Fibroblast of peridontal ligament (primary cell): ENCODE data around the gene DPM2.

Experiments
- DNase-seq: peaks from one replicate; pipeline ENCODE4 v3.0.0-alpha.2; 2010; ENCODE audit errors: extremely low read depth

Gene DPM2

GRCh38 chr9:127973169-127974000 lies 35.7 kb upstream of the DPM2 start:
- no peak for DNase-seq

- no peak for DNase-seq
These were observed 34.7 kb upstream of the DPM2 start for GRCh38 chr9:127972236-127972871.

DNA sequence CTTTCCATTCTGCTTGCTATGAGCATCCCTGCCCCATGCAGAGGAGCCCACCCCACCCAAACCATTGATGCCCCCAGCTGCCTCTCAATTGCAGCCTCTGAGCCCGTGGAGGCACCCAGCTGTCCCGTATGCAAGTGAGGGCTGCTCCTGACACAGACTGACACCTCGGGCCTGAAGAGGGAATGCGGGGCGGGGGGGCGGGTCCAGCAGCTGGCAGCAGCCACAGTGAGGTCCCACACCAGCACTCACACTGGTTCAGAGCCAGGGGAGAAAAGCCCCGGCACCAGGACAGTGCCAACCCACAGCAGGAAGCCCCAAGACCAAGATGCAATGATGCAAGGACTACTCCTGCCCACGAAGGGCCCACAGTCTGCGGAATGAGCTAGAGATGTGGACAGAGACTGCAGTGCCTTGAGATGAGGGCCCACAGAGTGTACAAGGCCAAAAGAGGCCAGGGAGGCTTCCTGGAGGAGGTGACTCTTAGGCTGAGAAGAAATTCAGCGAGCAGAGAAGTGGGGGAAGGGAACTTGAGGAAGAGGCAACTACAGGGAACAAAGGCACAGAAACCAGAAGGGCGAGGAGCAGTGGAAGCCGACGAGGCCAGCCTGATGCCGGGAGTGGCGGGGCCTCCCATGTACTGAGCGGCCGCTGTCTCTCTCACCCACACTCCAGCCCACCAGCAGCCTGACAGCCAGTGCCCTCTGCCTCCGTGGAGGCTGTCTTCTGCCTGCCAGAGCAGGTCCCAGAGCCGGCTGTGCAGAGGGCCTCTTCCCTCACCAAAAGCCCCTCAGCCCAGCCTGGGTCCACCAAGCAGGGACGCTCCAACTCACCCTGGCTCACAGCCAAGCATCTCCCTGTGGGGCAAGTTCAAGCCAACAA lies 33.9 kb upstream of the DPM2 start:
- DNase-seq = no peak

DNA sequence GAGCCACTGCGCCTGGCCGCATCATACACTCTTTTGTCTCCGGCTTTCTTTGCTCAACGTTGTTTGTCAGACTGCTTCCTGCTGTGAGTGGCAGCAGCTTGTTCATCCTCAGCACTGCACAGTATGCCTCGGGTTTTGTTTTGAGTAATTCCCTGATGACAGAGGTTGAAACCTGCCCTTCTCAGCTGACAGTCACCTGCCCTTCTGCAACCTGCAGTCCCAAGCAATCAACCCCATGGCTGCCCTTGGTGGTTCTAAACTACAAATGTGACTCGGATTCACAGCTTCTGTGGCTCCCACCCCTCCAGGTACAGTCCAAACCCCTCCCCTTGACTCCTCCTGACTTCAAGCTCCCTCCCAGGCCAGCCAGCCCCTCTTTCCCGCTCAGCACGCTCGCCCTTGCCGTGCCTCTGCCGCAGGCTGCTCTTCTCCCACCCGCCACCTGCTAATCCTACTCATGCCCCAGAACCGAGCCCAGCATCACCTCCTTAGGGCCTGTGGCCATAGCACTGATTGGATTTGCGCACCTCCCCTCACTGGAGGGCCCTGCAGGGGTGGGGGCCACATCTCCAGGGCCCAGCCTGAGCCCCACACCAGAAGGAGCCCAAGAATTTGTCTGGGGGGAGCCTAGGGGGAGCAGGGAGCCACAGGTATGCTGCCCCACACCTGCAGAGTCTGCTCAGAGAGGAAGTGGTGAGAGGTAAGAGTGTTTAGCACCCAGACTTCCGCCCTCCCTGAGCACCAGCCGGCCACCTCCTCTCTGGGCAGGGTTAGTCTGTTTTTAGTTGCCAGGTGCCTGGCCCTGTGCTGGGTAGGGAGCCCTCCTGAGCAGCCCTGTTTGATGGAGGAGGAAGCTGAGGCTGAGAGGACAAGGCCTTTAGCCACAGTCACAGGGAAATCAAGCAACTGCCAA lies 33.0 kb upstream of the DPM2 start:
- DNase-seq = no peak

- DNase-seq = peak; percentile 90
These were observed 31.2 kb upstream of the DPM2 start for GRCh38 chr9:127968700-127969383.

GRCh38 chr9:127968042-127968441 lies 30.4 kb upstream of the DPM2 start:
- no peak for DNase-seq

GRCh38 chr9:127967151-127967809 lies 29.6 kb upstream of the DPM2 start:
- no peak for DNase-seq

- DNase-seq = no peak
These were observed 28.9 kb upstream of the DPM2 start for GRCh38 chr9:127966416-127967150.

- no peak for DNase-seq
These were observed 28.3 kb upstream of the DPM2 start for GRCh38 chr9:127965953-127966352.

- DNase-seq = no peak
These were observed 25.9 kb upstream of the DPM2 start for GRCh38 chr9:127963359-127964064.

- DNase-seq = no peak
These were observed 25.3 kb upstream of the DPM2 start for GRCh38 chr9:127963041-127963358.

DNA sequence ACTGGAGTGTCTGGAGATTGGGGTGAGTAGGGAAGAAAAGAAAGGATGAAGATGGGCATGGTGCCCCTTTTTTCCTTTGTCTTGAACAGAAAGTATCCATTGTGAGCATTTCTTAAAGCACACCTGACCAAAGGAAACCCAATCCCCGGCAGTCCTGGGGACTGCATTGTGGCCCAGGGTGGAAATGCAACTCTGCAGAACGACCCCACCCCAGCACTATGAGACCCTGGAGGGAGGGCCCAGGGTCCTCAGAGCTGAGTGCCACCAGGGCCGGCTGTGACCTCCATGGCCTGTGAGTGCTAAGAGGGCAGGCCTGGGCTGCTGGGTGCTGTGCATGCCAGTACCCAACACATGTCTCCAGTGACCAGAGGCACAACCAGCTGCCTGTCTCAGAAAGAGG lies 24.6 kb upstream of the DPM2 start:
- no peak for DNase-seq

- DNase-seq = no peak
These were observed 24.0 kb upstream of the DPM2 start for GRCh38 chr9:127961613-127962155.

DNA sequence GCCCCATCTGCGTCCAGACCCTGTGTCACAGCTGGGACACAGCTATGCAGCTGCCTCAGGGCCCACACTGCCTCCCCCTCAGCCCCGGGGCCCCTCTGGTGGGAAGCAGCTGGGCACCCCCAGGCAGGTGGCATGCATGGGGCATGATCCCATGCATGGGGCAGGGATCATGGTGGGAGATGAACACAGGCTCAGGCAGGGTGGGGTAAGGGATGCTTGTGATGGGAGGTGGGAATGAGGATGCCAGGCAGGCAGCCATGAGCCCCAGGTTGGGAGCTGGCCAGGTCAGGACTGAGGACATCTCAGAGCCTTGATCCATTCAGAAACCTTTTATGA lies 23.5 kb upstream of the DPM2 start:
- no peak for DNase-seq

DNA sequence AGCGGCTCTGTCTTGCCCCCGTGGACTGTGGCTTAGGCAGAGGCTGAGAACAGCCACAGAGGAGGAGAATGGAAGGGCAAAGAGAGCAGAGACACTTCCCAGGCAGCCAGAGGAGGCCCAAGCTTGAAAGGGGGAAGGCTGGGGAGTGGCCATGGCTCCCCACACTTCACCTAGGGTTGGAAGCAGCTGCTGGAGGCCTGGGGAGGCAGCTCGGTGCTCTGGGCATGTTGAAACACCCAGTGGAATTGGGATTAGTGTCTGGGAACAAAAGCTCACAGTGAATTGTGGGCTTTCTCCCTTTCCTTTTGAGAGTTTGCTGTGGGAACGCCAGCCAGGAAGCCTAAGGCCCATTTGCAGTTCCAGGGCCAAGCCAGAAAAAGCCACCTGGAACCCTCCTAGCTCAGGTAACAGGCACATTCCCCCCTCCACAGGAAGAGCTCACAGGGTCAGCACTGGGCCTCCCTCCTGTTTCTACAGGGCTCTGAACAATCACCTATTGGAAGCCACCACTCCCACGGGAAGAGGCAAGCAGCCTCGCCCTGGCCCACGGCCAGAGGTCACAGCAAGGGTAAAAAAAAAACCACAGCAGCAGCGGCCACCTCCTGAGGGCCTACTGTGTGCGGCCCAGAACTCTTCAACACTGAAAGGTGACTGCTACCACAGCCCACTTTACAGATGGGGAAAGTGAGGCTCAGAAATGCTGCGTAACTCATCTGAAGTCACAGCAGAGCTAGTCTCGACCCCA lies 22.9 kb upstream of the DPM2 start:
- no peak for DNase-seq

DNA sequence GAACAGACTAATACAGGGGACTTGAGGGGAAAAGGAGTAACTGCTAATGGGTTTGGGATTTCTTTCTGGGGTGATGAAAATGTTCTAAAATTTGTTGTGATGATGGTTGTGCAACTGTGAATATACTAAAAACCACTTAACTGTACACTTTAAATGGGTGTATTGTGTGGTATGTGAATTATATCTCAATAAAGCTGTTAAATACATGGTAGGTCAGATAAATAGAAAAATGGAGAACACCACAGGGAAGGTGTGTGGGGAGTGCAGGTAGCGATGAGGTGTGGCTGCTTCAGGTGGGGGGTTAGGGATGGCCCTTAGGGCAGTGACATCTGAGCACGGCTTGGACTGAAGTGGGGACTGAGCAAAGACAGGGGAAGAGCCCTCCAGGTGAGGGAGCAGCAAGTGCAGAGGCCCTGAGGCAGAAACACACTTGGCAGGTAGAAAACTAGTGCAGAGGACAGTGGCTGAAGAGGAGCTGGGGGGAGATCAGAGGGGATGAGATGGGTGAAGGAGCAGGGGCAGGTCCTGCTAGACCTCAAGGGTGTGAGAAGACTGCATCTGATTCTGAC lies 22.3 kb upstream of the DPM2 start:
- no peak for DNase-seq

DNA sequence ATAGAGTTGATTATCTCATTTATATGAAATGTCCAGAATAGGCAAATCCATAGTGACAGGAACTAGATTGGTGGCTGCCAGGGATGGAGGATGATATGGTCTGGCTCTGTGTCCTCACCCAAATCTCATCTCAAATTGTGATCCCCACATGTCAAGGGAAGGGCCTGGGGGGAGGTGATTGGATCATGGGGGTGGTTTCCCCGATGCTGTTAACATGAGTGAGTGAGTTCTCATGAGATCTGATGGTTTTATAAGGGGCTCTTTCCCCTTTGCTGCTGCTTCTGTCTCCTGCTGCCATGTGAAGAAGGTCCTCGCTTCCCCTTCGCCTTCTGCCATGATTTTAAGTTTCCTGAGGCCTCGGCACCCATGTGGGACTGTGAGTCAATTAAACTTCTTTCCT lies 21.7 kb upstream of the DPM2 start:
- no peak for DNase-seq

DNA sequence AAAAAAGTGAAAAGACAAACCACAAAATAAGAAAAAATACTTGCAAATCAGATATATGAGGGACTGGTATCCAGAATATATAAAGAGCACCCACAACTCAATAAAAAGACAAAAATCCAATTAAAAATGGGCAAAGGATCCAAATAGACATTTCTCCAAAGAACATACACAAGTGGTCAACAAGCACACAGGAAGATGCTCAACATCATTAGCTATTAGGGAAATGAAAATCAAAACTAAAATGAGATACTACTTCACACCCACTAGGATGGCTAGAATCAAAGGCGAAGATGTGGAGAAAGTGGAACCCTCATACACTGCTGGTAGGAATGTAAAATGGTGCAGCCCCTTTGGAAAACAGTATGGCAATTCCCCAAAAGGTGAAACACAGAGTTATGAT lies 21.1 kb upstream of the DPM2 start:
- DNase-seq = no peak
